Measurements from ENCODE around the gene CYB5D1. TPM values are rescaled to one million over a fixed set of nuclear protein-coding genes. Genes with fewer than 3 reads are reported as not detected.
A peak's percentile ranks its signal among the peaks of the same experiment; 100 is the strongest.

CYB5D1 gene
- total RNA-seq, 1 donor from 2014 or later = 21.9 TPM

DNA sequence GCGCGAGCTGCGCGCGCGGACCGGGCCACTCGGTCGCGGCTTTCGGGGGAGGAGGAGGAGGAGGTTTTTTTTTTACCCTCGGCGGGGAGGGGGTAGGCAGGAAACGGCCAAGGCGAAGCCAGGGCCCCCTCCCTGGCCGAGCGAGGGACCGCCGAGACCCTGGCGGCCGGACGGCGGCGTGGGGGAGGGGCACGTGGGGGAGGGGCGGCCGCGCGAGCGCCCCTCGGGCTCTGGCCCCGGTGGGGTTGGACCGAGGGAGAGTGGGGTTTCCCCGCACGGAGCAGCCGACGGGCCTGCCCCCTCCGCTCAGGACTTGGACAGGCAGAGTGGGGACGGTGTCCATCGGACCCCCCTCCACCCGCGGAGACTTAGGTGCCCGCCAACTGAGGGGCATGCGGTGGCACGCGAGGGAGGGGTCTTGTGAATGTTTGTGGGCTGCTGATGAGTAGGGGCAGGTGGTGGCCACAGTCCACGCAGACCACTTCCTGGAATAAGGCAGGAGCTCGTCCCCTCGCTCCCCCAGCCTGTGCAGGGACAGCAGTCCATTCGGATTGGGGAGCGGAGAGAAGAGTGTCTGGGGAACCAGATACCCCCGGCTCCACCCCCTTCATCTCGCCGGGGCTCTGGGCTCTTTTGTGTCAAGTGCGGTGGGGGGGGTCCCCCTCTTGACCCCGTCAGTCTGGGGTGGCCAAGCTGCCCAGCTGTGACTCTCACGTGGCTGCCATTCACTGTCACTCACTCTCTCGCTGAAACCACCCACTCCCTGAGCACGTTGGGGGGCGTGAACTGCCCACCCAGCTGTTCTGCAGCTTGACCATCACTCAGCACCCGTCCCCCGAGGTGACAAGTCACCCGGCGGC lies 27.8 kb downstream of the CYB5D1 start:
- DNase-seq (ENCODE audit: low spot score) = peak; percentile 29

- DNase-seq (ENCODE audit: low spot score) = no peak
Measured at GRCh38 chr17:7886227-7887037, 28.6 kb downstream of the CYB5D1 start.

DNA sequence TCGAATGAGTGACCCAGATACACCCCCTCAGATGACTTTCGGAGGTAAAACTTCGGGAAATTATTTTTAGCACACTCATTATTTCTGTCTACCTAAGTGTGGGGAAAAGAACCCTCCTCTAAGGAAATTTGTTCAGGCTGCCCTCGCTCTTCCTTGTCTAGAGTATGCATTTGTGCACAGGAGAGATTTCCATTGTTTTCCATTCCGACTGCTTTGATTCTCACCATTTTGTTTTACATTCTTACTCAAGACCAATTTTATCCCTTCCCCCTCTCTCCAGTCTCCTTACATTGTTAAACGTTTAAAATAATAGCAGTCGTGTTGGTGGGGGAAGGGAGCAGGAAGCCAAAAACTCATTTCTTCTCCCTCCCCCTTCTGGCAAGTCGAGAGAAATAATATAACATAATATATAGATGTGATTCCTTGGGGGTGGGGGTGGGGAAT lies 29.3 kb downstream of the CYB5D1 start:
- no peak for DNase-seq (ENCODE audit: low spot score)

DNA sequence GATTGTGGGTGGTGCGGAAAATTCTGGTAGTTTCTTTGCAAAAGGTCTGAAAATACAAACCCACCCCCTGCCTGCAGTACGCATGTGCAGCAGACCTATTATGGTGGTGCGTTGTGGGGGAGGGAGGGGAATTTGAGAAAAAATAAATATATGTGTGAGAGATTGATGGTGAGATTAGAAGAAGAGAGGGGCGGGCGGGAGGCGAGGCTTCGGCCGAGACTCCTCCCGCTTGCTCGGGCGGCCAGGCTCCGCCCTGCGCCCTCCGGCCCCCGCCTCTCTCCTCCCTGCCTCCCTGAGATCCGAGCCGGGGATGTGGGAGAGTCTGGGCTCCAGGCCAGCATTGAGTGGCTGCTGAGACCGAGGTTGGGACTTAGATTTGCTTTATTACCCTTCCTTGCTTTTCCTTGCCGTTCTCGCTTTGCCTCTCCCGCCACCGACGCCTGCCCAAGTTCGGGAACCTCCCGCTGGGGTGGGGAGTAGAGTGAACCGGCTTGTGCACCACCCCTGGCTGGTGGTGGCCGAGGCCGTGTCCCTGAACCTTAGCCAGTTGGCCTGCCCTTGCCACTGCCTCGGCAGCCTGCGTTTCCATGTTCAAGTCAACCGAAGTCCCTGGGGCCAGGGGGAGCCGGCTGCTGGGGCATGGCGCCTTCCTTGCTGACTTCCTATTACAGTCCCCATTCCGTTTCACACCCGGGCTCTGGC lies 29.8 kb downstream of the CYB5D1 start:
- DNase-seq (ENCODE audit: low spot score) = peak; percentile 93

GRCh38 chr17:7888184-7888920 lies 30.5 kb downstream of the CYB5D1 start, which contains the start of gene CHD3:
Gene CHD3, plus strand, starts transcription at chr17:7888789. Its CDS starts 212 bp downstream, at chr17:7889001.
- peak; percentile 46 for DNase-seq (ENCODE audit: low spot score)

DNA sequence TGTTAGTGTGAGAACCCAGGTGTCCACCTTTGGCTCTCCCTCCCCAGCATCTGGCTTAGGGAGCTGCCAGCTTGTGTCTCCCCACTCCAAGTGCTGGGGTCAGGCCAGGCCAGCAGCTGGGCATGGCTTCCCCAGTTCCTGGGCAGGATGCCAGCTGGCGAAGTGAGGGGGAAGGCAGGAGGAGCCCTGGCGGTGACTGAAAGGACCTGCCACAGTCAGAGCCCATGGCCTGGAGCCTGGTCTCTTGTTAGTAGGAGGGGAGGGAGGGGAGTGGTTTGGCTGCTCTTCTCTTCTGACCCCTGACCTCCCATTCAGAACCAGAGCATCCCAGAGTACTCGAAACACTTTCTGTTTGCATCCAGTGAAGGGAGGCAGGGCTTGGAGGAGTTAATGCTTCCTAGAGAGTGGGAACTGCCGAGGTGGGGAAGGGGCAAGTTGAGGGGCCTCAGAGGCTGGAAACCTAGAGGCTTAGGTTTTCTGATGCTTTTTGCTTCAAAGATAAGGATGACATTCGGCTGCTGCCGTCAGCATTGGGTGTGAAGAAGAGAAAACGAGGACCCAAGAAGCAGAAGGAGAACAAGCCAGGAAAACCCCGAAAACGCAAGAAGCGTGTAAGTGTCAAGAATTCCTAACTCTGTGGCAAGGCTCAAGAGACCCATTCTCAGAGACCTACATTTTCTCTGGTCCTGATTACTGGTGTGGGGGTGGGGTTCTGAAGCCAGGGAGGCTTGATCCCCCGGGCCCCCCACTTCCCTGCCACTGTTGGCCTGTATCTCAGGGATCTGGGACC lies 31.6 kb downstream of the CYB5D1 start:
- peak; percentile 92 for DNase-seq (ENCODE audit: low spot score)

- no peak for DNase-seq (ENCODE audit: low spot score)
Measured at GRCh38 chr17:7893187-7893880, 35.5 kb downstream of the CYB5D1 start.

GRCh38 chr17:7894226-7894625 lies 36.4 kb downstream of the CYB5D1 start:
- DNase-seq (ENCODE audit: low spot score) = no peak

- no peak for DNase-seq (ENCODE audit: low spot score)
Measured at GRCh38 chr17:7894866-7895265, 37.1 kb downstream of the CYB5D1 start.

GRCh38 chr17:7897090-7897489 lies 39.3 kb downstream of the CYB5D1 start:
- no peak for DNase-seq (ENCODE audit: low spot score)

GRCh38 chr17:7897773-7898172 lies 40.0 kb downstream of the CYB5D1 start:
- DNase-seq (ENCODE audit: low spot score) = no peak

DNA sequence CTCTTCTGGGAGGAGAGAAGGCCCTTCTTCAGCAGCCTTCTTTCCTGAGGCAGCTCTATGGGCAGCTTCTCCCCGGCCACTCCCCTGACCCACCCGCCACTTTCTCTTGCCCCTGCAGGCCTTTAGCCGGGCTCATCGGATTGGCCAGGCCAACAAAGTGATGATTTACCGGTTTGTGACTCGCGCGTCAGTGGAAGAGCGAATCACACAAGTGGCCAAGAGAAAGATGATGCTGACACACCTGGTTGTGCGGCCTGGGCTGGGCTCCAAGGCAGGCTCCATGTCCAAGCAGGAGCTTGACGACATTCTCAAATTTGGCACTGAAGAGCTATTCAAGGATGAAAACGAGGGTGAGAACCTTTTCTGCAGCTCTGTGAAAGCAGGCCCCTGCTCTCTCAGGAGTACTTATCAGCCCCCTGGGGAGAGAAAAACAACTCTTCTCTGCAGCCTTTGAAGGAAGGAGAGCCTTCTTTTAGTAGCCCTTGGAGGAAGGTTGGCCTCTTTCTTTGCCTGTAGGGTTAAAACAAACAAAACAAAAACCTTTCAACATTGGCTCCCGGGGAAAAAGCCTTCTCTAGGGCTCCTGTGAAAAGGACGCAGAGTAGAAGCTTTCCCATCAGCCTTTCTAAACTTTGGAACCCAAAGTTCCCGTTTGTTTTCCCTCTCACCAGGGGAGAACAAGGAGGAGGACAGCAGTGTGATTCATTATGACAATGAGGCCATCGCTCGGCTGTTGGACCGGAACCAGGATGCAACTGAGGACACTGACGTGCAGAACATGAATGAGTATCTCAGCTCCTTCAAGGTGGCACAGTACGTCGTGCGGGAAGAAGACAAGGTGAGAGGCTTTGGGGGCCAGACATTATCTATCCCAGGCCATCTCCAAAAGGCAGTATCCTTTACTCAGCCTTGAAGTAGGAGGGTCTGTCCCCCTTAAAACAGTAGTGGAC lies 45.6 kb downstream of the CYB5D1 start:
- DNase-seq (ENCODE audit: low spot score) = no peak

- DNase-seq (ENCODE audit: low spot score) = no peak
Measured at GRCh38 chr17:7909089-7909488, 51.3 kb downstream of the CYB5D1 start.

DNA sequence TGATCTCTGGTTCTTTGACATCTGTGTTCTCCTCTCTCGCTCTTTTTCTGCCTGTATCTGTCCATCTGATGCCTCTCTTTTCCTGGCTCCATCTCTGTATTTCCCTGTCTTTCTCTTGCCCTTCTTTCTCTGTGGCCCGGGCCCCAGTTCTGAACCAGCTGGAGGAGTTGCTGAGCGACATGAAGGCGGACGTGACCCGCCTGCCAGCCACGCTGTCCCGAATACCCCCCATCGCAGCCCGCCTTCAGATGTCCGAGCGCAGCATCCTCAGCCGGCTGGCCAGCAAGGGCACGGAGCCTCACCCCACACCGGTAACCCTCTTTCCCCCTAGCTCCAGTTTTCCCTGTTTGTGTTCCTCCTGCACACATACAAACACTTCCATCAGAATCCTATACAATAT lies 52.5 kb downstream of the CYB5D1 start:
- no peak for DNase-seq (ENCODE audit: low spot score)

DNA sequence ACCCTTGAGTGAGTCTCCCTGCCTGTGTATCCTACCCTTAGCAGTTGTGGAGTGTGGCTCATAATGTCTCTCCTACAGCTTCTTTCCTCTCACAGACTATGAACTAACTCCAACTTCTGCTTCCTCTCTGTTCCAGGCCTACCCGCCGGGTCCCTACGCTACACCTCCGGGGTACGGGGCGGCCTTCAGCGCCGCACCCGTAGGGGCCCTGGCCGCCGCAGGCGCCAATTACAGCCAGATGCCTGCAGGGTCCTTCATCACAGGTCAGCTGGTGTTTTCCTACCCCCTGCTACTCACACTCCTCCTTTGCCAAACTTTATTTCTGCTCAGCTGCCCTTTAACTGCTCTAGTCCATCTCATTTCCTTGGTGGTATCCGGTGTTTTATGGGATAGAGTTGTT lies 52.9 kb downstream of the CYB5D1 start:
- DNase-seq (ENCODE audit: low spot score) = no peak

DNA sequence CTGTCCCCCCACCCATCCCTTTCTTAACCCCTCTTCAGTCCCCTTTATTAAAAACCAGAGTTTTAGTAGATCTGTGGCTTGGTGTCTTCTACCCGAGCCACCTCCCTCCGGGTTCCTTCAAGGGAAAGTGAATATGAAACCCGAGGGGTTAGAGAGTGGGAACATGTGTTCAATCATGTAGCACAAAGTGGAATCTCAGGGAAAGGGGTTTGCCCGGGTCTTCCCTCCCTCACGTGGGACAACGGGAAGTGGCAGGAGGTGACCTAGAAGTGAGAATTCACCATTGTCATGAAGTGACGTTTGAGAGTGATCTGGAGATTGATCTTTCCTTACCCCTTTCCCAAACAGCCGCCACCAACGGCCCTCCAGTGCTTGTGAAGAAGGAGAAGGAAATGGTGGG lies 53.3 kb downstream of the CYB5D1 start:
- DNase-seq (ENCODE audit: low spot score) = no peak
